B cell (primary cell): Measurements from ENCODE around the gene CHST8. TPM values are rescaled to one million over a fixed set of nuclear protein-coding genes. Genes with fewer than 3 reads are reported as not detected.

Source experiments
- ATAC-seq: fragments of 200-7000 bp; cut with Tn5 transposase; one replicate; pipeline ENCODE4 v1.10.0; 2021; ENCODE audit warnings: low read depth, mild to moderate bottlenecking, moderate number of reproducible peaks, moderate library complexity
- CTCF ChIA-PET: fragments of 350-600 bp; sonication (Branson Sonifier 250); formaldehyde crosslinking; loops from one replicate; lab custom pipeline; 2021; ENCODE audit warnings: antibody characterized with exemption, inconsistent platforms; lab: Charles Lee
- POLR2A ChIA-PET: fragments of 350-600 bp; sonication (Branson Sonifier 250); formaldehyde crosslinking; loops from one replicate; lab custom pipeline; 2021; ENCODE audit warnings: antibody characterized with exemption; lab: Charles Lee
- DNase-seq: peaks from one replicate; pipeline ENCODE4 v3.0.0; 2013
- H2AFZ ChIP-seq: 2 replicates; pipeline ENCODE4 v1.6.1; 2012; ENCODE audit warnings: mild to moderate bottlenecking, low read depth, low read length; ENCODE audit not compliant: insufficient read depth, poor library complexity, severe bottlenecking
- H3K27ac ChIP-seq, 2 donors: 1 replicate in 1 of 2; 2 replicates in 1 of 2; pipeline ENCODE4 v1.5.1; 2012 to 2013; ENCODE audit warnings: low read length in 2 of 2, mild to moderate bottlenecking in 2 of 2, moderate library complexity in 1 of 2
- H3K27me3 ChIP-seq, 4 experiments: fragments of 200-600 bp in 1 of 4; sonication (generic) in 1 of 4; replicated peaks in 1 of 4; 1 replicate in 2 of 4; 2 replicates in 2 of 4; pipeline versions ENCODE4 v1.6.1 to v1.7.0; 2013 to 2016; ENCODE audit warnings: low read length in 3 of 4, mild to moderate bottlenecking in 2 of 4, mixed read lengths in 1 of 4, moderate library complexity in 1 of 4; ENCODE audit not compliant: insufficient read depth in 4 of 4, control insufficient read depth in 3 of 4; ENCODE audit errors: control extremely low read depth in 1 of 4
- H3K36me3 ChIP-seq, 2 experiments: replicated peaks in 1 of 2; 1 replicate in 1 of 2; 2 replicates in 1 of 2; pipeline versions ENCODE4 v1.6.1 to v1.7.1; 2013; ENCODE audit warnings: low read length in 1 of 2; ENCODE audit not compliant: insufficient read depth in 2 of 2, control insufficient read depth in 1 of 2; ENCODE audit errors: control extremely low read depth in 1 of 2, extremely low read depth in 1 of 2
- H3K4me1 ChIP-seq, 2 donors: fragments of 200-600 bp in 1 of 2; sonication (generic) in 1 of 2; 1 replicate in 1 of 2; 2 replicates in 1 of 2; pipeline versions ENCODE4 v1.5.1 to v1.6.1; 2013 to 2017; ENCODE audit warnings: low read length in 2 of 2; ENCODE audit not compliant: control insufficient read depth in 2 of 2, insufficient read depth in 2 of 2
- H3K4me2 ChIP-seq: replicated peaks from 2 replicates; pipeline ENCODE3; 2012; ENCODE audit warnings: mild to moderate bottlenecking, low read depth, low read length; ENCODE audit not compliant: poor library complexity, severe bottlenecking
- H3K4me3 ChIP-seq, 5 experiments: fragments of 200-600 bp in 1 of 5; sonication (generic) in 1 of 5; 1 replicate in 3 of 5; 2 replicates in 2 of 5; pipeline versions ENCODE4 v1.5.1 to v1.7.0; 2011 to 2016; ENCODE audit warnings: low read length in 4 of 5, mild to moderate bottlenecking in 4 of 5, low read depth in 2 of 5, control low read depth in 1 of 5, moderate library complexity in 1 of 5; ENCODE audit not compliant: insufficient read depth in 1 of 5; ENCODE audit errors: control extremely low read depth in 1 of 5, extremely low read depth in 1 of 5
- H3K79me2 ChIP-seq: fragments of 200-600 bp; sonication (generic); one replicate; pipeline ENCODE4 v1.6.0; 2016; ENCODE audit warnings: low read length; ENCODE audit not compliant: control insufficient read depth, insufficient read depth
- H3K9ac ChIP-seq: fragments of 200-600 bp; sonication (generic); 2 replicates; pipeline ENCODE4 v1.6.1; 2017; ENCODE audit warnings: mild to moderate bottlenecking, low read length, moderate library complexity
- H3K9me3 ChIP-seq, 3 donors: one replicate each; pipeline versions ENCODE4 v1.6.1 to v1.7.1; 2013; ENCODE audit warnings: low read length in 2 of 3; ENCODE audit not compliant: control insufficient read depth in 2 of 3, insufficient read depth in 1 of 3; ENCODE audit errors: control extremely low read depth in 1 of 3
- H4K20me1 ChIP-seq: 2 replicates; pipeline ENCODE4 v1.6.0; 2012; ENCODE audit warnings: mild to moderate bottlenecking, low read length; ENCODE audit not compliant: insufficient read depth, control insufficient read depth, poor library complexity, severe bottlenecking
- H3K27ac Mint-ChIP-seq: one replicate; pipeline ENCODE4 v1.8.0; 2021; ENCODE audit warnings: mixed read lengths
- H3K27me3 Mint-ChIP-seq: one replicate; pipeline ENCODE4 v1.8.0; 2021; ENCODE audit warnings: mixed read lengths
- H3K4me1 Mint-ChIP-seq: one replicate; pipeline ENCODE4 v1.8.0; 2021; ENCODE audit warnings: mixed read lengths
- H3K4me3 Mint-ChIP-seq: one replicate; pipeline ENCODE4 v1.8.0; 2021; ENCODE audit warnings: mixed read lengths
- H3K9me3 Mint-ChIP-seq: one replicate; pipeline ENCODE4 v1.8.0; 2022; ENCODE audit warnings: mixed read lengths; ENCODE audit not compliant: insufficient read depth
- CTCF ChIP-seq: fragments of 200-600 bp; IDR thresholded peaks from one replicate; pipeline ENCODE4 v1.8.0; 2022; ENCODE audit warnings: antibody characterized with exemption, mild to moderate bottlenecking
- EZH2 ChIP-seq: IDR thresholded peaks from 2 replicates; pipeline ENCODE4 v1.6.1; 2012; ENCODE audit warnings: borderline replicate concordance, low read depth, mild to moderate bottlenecking, moderate library complexity, low read length; ENCODE audit not compliant: insufficient read depth, poor library complexity, severe bottlenecking
- WGBS: methylation state at CpG from one replicate; pipeline ENCODE4 v1.1.5; 2013; ENCODE audit warnings: missing lambda C conversion rate; ENCODE audit not compliant: insufficient coverage; 5-methylcytosine and 5-hydroxymethylcytosine counted together
- intact Hi-C: fragments of 100-400 bp; cut with micrococcal nuclease; formaldehyde crosslinking; loops from one replicate; pipeline ENCODE4 v1.10.0; 2022
- polyA plus RNA-seq: library from polyadenylated mRNA; depleted of rRNA; stranded (reverse); fragments of >200 nt; gene quantifications from 2 replicates; pipeline ENCODE4 v1.2.3, GENCODE V29; 2012
- total RNA-seq, 2 donors: library from RNA; stranded (reverse); fragments of 120-200 nt in 1 of 2; gene quantifications; 1 replicate in 1 of 2; 2 replicates in 1 of 2; pipeline versions ENCODE4 v1.2.3 to v1.2.4, GENCODE V29; 2013 to 2022

The CHST8 gene
- total and polyA plus RNA-seq, 2 donors (not counting 1 experiment from before 2014, with no cell fraction given), result not detected

GRCh38 chr19:33689138-33689746, 67.5 kb downstream of the CHST8 start:
- Histone ChIP-seq H3K36me3 (no peaks in the 10 kb centered on the region), H4K20me1 (no peaks in the 10 kb centered on the region), H3K9ac (no peak overlapping the region), H2AFZ (no peak overlapping the region), H3K4me1 (no peaks in the 10 kb centered on the region), H3K4me3 (no peak overlapping the region), H3K9me3 (peaks cover 0 to 5% (median 0%) of the 10 kb centered on the region in 3 donors), H3K27ac (no peak overlapping the region), H3K27me3 (peaks cover 0 to 10% (median 0%) of the 10 kb centered on the region in 4 experiments), H3K79me2 (no peaks in the 10 kb centered on the region), H3K4me2 (no peak overlapping the region)
- Mint-ChIP-seq H3K27ac (no peak overlapping the region), H3K4me3 (no peak overlapping the region), H3K9me3 (no peaks in the 10 kb centered on the region), H3K27me3 (peaks cover 8% of the 10 kb centered on the region), H3K4me1 (no peaks in the 10 kb centered on the region)
- POLR2A ChIA-PET, result no interaction called here
- no peak for ATAC-seq
- 85% methylated on average over 18 of the region's 18 CpGs for WGBS
- CTCF ChIA-PET, result no interaction called here
- no peak for DNase-seq
- intact Hi-C loops, result no loop called here
- TF ChIP-seq EZH2 (no peak), CTCF (no peak)

- Histone ChIP-seq H3K4me2 (no peak overlapping the region), H3K36me3 (no peaks in the 10 kb centered on the region), H3K9me3 (no peaks in the 10 kb centered on the region), H3K27ac (no peak overlapping the region), H3K9ac (no peak overlapping the region), H3K27me3 (peaks cover 0 to 9% (median 0%) of the 10 kb centered on the region in 4 experiments), H3K4me1 (no peaks in the 10 kb centered on the region), H2AFZ (no peak overlapping the region), H3K79me2 (no peaks in the 10 kb centered on the region), H3K4me3 (no peak overlapping the region), H4K20me1 (no peaks in the 10 kb centered on the region)
- TF ChIP-seq CTCF (no peak), EZH2 (no peak)
- Mint-ChIP-seq H3K4me3 (no peak overlapping the region), H3K4me1 (no peaks in the 10 kb centered on the region), H3K9me3 (no peaks in the 10 kb centered on the region), H3K27me3 (peaks cover 8% of the 10 kb centered on the region), H3K27ac (no peak overlapping the region)
- DNase-seq (no peak), ATAC-seq (no peak)
- WGBS, result 92% methylated on average over 3 of the region's 5 CpGs
- intact Hi-C loops, result no loop called here
- POLR2A ChIA-PET, result no interaction called here
- CTCF ChIA-PET, result no interaction called here
These were observed 68.1 kb downstream of the CHST8 start for GRCh38 chr19:33689868-33690267.
